Type B pancreatic cell (in vitro differentiated cells): ENCODE data around the gene SERP1. TPM values are rescaled to one million over a fixed set of nuclear protein-coding genes. Genes with fewer than 3 reads are reported as not detected.
A peak's percentile ranks its signal among the peaks of the same experiment; 100 is the strongest.

ENCODE experiments used
- DNase-seq: peaks from one replicate; pipeline ENCODE4 v3.0.0; 2021; ENCODE audit warnings: mixed read lengths; ENCODE audit not compliant: unreplicated experiment; ENCODE audit errors: extremely low spot score
- H3K27ac Mint-ChIP-seq: 2 replicates; pipeline ENCODE4 v1.8.0; 2021; ENCODE audit warnings: mild to moderate bottlenecking, mixed read lengths
- H3K27me3 Mint-ChIP-seq: 2 replicates; pipeline ENCODE4 v1.8.0; 2021; ENCODE audit warnings: mixed read lengths
- H3K36me3 Mint-ChIP-seq: 2 replicates; pipeline ENCODE4 v1.8.0; 2021; ENCODE audit warnings: mixed read lengths
- H3K4me1 Mint-ChIP-seq: one replicate; pipeline ENCODE4 v1.8.0; 2021; ENCODE audit warnings: mixed read lengths; ENCODE audit not compliant: unreplicated experiment
- H3K4me3 Mint-ChIP-seq: 2 replicates; pipeline ENCODE4 v1.8.0; 2021; ENCODE audit warnings: mild to moderate bottlenecking, mixed read lengths
- H3K9me3 Mint-ChIP-seq: 2 replicates; pipeline ENCODE4 v1.8.0; 2021; ENCODE audit warnings: mixed read lengths
- total RNA-seq: library from RNA; stranded (reverse); gene quantifications from 2 replicates; pipeline ENCODE4 v1.2.1, GENCODE V29; 2021; ENCODE audit warnings: low replicate concordance
- TF ChIP-seq, protein P1 (sequence below): fragments of 200-600 bp; sonication (generic); conservative IDR thresholded peaks from 2 replicates; pipeline ENCODE4 v1.5.0; 2021; ENCODE audit warnings: antibody characterized with exemption, mild to moderate bottlenecking

The SERP1 gene
- total RNA-seq, 1 donor from 2014 or later, result 96.8 TPM

DNA sequence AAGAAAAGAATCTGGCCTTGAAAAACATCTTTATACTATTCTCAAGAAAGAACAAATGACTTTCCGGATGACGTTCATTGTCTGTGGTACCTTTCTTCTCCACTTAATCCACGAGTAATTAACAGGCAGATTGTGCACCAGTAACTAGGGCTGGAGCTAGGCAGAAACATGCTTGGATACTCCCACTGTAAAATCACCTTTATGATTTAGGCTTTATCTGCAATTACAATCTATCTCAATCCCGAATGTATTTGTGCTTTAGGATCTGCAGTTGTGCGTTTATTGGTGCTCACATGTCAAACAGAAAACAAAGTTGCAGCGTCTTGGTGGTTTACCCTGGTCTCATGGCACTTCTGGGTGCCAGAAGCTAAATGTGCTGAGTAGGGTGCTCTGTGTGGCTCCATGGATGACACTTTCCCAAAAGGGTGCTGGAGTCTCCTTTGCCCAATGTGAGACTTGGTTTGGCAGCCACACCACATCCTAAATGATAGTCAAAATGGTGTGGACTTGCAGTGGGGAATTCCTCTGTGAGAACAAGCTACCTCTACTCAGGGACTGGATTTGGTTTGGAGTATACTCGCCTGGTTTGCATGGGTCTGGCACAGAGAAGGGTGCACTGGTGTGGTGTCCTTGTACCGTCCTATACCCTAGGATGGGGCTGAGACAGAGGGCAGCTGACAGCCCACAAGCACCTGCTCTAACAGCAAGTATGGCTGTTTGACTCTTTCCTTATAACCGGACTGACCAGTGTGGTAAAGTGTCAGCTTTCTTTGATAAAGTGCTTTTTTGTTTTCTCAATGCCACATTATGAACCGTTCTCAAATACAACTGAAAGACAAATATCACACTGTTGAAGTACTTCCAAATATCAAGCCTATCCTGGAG lies 7.7 kb downstream of the SERP1 start:
- peak overlapping the region; percentile 2 for H3K4me3 Mint-ChIP-seq
- peaks cover 10% of the 10 kb centered on the region for H3K36me3 Mint-ChIP-seq
- peak overlapping the region; percentile 30 for H3K27ac Mint-ChIP-seq
- TF ChIP-seq, protein P1, sequence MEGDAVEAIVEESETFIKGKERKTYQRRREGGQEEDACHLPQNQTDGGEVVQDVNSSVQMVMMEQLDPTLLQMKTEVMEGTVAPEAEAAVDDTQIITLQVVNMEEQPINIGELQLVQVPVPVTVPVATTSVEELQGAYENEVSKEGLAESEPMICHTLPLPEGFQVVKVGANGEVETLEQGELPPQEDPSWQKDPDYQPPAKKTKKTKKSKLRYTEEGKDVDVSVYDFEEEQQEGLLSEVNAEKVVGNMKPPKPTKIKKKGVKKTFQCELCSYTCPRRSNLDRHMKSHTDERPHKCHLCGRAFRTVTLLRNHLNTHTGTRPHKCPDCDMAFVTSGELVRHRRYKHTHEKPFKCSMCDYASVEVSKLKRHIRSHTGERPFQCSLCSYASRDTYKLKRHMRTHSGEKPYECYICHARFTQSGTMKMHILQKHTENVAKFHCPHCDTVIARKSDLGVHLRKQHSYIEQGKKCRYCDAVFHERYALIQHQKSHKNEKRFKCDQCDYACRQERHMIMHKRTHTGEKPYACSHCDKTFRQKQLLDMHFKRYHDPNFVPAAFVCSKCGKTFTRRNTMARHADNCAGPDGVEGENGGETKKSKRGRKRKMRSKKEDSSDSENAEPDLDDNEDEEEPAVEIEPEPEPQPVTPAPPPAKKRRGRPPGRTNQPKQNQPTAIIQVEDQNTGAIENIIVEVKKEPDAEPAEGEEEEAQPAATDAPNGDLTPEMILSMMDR, result no peak
- DNase-seq, result no peak
- no peaks in the 10 kb centered on the region for H3K9me3 Mint-ChIP-seq
- no peaks in the 10 kb centered on the region for H3K27me3 Mint-ChIP-seq
- H3K4me1 Mint-ChIP-seq, result peaks cover 15% of the 10 kb centered on the region

DNA sequence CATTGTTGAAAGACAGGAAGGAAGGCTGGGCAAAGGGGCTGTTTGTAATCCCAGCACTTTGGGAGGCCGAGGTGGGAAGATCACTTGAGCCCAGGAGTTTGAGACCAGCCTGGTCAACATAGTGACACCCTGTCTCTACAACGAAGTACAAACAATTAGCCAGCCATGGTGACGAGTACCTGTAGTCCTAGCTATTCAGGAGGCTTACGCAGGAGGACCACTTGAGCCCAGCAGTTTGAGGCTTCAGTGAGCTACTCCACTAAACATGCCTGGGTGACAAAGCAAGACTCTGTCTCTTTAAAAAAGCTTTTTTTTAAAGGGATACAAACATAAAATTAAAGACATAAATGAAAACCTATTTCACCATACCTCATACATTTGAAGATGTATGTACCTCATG lies 11.1 kb downstream of the SERP1 start:
- DNase-seq, result no peak
- TF ChIP-seq, protein P1, result no peak
- Mint-ChIP-seq H3K9me3 (no peaks in the 10 kb centered on the region), H3K36me3 (no peaks in the 10 kb centered on the region), H3K27ac (no peak overlapping the region), H3K27me3 (peaks cover 3% of the 10 kb centered on the region), H3K4me1 (peaks cover 12% of the 10 kb centered on the region), H3K4me3 (no peak overlapping the region)

DNA sequence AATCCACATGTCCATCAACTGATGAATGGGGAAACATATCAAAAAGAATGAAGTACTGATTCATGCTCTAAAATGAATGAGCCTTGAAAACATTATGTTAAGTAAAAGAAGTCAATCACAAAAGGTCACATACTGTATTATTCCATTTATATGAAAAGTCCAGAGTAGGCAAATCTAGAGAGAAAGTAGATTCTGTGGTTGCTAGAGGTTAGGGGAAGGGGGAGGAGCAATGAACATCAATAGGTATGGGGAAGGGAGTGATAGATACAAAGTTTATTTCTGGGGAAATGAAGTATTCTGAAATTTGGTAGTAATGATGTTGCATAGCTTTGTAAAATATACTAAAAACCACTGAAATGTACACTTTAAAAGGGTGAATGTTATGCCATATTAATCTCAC lies 14.5 kb downstream of the SERP1 start:
- no peaks in the 10 kb centered on the region for H3K9me3 Mint-ChIP-seq

GRCh38 chr3:150528354-150528797 lies 17.9 kb downstream of the SERP1 start:
- H3K4me3 Mint-ChIP-seq, result no peak overlapping the region
- DNase-seq, result no peak
- no peaks in the 10 kb centered on the region for H3K4me1 Mint-ChIP-seq
- H3K9me3 Mint-ChIP-seq, result no peaks in the 10 kb centered on the region
- no peak overlapping the region for H3K27ac Mint-ChIP-seq
- TF ChIP-seq, protein P1, result peak; percentile 69
- peaks cover 5% of the 10 kb centered on the region for H3K27me3 Mint-ChIP-seq
- H3K36me3 Mint-ChIP-seq, result no peaks in the 10 kb centered on the region

More for the DNA sequence above, 14.5 kb downstream of the SERP1 start:
- Mint-ChIP-seq H3K36me3 (no peaks in the 10 kb centered on the region), H3K4me1 (no peaks in the 10 kb centered on the region), H3K4me3 (no peak overlapping the region), H3K27me3 (peaks cover 3% of the 10 kb centered on the region), H3K27ac (no peak overlapping the region)
- TF ChIP-seq, protein P1, result no peak
- DNase-seq, result no peak

DNA sequence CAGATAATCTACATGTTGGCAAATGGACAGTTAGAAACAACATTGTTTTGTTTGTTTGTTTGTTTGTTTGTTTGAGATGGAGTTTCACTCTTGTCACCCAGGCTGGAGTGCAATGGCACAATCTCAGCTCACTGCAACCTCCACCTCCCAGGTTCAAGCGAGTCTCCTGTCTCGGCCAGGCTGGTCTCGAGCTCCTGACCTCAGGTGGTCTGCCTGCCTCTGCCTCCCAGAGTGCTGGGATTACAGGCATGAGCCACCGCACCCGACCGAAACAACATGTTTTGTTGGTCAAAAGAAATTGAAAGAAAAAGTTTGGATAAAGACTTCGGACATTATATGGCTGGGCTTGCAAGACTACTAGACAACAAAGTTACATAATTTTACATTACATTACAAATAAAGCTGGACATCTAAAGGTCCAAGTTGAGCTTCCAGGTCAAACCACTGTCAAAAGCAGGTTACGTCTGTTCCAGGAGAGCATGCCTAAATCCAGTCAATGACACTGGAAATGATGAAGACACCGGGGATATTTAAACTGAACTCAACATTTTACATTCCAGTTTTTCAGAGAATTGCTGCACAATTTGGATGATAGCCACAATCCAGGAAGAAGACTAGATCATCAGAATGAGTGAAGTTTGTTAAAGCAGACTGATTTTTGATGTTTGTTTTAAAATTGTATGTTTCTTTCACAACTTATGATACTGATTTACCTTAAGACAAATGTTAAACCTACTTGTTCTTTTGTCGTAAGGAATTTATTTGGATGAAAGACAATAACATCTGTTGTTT lies 18.6 kb downstream of the SERP1 start:
- no peak overlapping the region for H3K4me3 Mint-ChIP-seq
- DNase-seq, result no peak

More for the DNA sequence above, 18.6 kb downstream of the SERP1 start:
- Mint-ChIP-seq H3K27me3 (peaks cover 5% of the 10 kb centered on the region), H3K27ac (no peak overlapping the region), H3K36me3 (no peaks in the 10 kb centered on the region), H3K4me1 (no peaks in the 10 kb centered on the region), H3K9me3 (no peaks in the 10 kb centered on the region)
- TF ChIP-seq, protein P1, result no peak
